Frontal cortex (tissue), 4 donors: ENCODE measurements around the gene MYH13. TPM values are rescaled to one million over a fixed set of nuclear protein-coding genes. Genes with fewer than 3 reads are reported as not detected.

ENCODE experiments used
- DNase-seq, 2 donors: peaks; one replicate each; pipeline ENCODE4 v3.0.0; 2012; ENCODE audit warnings: low spot score in 2 of 2
- FAIRE-seq: peaks from 2 replicates; lab custom pipeline; 2012; peaks lifted over from hg19 to GRCh38; lab: Jason Lieb, UNC
- total RNA-seq: library from RNA; depleted of rRNA; stranded (reverse); fragments of >200 nt; gene quantifications from one replicate; pipeline ENCODE4 v1.2.3, GENCODE V29; 2014
- donor health status: control.
- donor health status: control.
- donor health status: control.

Gene MYH13
- total RNA-seq, 1 donor from 2014 or later: not detected

GRCh38 chr17:10265100-10265810 lies 107.6 kb downstream of the MYH13 start:
- no peak for DNase-seq
- FAIRE-seq: no peak

GRCh38 chr17:10264051-10264450 lies 108.8 kb downstream of the MYH13 start:
- DNase-seq (no peak), FAIRE-seq (no peak)

- FAIRE-seq (no peak), DNase-seq (no peak)
Observed at GRCh38 chr17:10262451-10262850, 110.4 kb downstream of the MYH13 start.

- FAIRE-seq: no peak
- DNase-seq: no peak
Observed at GRCh38 chr17:10261098-10261497, 111.7 kb downstream of the MYH13 start.

GRCh38 chr17:10251212-10251948 lies 121.4 kb downstream of the MYH13 start:
- DNase-seq (no peak), FAIRE-seq (no peak)

Other genes with a start within 250 kb of the MYH13 start
- 67.7 TPM for gene GAS7, start 174.4 kb downstream of the MYH13 start, total RNA-seq
- under 0.01 TPM for gene MYH8, start 48.9 kb upstream of the MYH13 start, total RNA-seq
- under 0.01 TPM for gene MYH4, start 96.6 kb upstream of the MYH13 start, total RNA-seq
- not detected for gene MYH1, start 145.5 kb upstream of the MYH13 start, total RNA-seq
- gene MYH2, start 176.7 kb upstream of the MYH13 start, total RNA-seq: not detected